GM21825 (cell line): ENCODE data around the gene MBD3L1.

Experiments
- ATAC-seq: cut with Tn5 transposase; IDR thresholded peaks from one replicate; pipeline ENCODE4 v1.9.1; 2021; ENCODE audit warnings: mild to moderate bottlenecking, moderate library complexity; ENCODE audit not compliant: unreplicated experiment

The MBD3L1 gene

DNA sequence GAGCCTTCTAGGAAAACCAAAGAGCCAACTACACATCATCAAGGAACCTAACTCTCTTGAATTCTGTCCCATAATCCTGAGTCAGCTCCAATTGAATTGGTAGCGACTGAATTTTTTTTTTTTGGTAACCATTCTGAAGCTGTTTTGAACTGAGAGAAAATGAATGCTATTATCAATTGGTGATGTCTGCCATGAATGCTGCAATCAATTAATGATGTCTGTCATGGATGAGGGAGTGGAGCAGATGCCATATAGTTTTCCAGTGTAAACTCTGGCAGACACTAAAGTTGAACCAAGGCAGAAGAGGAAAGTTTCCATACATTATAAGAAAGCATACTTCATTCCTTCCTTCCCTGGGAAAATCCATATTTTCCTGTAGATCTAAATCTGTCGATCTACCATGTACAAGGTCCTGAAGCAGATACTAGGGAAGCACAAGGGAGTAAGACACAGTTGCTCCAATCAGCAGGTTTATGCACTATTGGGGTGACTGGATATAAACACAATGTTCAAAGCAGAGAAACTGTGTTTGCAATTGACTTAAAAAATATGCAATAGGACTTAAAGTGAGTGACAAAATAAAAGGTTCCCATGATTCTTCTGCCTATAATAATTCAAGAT, 48.8 kb downstream of the MBD3L1 start:
- ATAC-seq: no peak

DNA sequence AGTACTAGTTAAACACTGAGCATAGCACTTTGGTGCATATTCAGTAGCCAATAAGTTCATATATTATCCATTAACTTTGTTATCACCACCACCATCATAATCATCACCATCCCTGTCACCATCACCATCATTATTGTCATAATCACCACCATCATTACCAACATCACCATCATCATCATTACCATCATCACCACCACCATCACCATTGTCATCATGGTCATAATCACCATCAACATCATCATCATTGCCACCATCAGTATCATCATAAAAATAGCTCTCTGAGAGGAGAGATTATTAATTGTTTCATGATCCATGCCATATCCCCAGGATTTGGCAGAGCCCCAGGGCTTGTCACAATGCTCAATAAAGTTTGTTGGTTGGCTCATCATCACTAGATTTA, 49.3 kb downstream of the MBD3L1 start:
- ATAC-seq: no peak

DNA sequence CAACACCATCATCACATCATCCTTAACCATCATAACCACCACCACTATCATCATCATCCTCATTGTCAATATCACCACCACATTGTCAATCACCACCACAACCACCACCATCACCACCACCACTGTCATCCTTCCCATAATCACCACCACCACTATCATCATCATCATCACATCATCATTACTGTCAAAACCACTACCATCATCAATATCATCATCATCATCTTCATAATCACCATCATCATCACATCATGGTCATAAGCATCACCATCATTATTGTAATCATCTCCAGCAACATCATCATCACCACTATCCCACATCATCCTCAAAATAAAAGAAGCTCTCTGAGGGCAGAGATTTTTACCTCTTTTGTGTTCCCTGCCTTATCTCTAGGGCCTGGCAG, 52.2 kb downstream of the MBD3L1 start:
- no peak for ATAC-seq

DNA sequence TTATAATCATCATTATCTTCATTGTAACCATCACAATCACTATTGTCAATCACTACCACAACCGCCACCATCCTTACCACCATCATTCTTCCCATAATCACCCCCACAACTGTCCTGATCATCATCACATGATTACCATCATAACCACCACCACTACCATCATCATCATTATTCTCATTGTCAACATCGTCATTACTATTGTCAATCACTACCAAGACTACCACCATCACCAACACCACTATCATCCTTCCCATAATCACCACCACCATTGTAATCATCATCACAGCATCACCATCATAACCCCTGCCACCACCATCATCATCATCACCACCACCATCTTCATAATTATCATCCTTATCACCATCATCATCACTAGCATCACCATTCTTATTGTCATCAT, 55.2 kb downstream of the MBD3L1 start:
- ATAC-seq: no peak

DNA sequence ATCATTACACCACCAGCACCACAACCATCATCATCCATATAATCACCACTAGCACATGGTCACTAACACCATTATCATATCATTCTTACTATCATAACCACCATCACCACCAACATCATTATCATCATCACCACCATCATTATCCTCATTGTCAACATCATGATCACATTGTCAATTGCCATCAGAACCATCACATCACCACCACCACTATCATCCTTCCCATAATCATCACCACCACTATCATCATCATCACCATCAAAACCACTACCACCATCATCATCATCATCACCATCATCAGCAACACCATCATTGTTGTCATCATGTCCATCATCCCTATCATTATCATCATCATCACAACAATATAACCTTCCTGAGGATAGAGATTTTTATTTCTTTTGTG, 58.1 kb downstream of the MBD3L1 start:
- no peak for ATAC-seq
